Fibroblast of lung (primary cell): ENCODE results near the gene NKTR. TPM values are rescaled to one million over a fixed set of nuclear protein-coding genes. Genes with fewer than 3 reads are reported as not detected.

Experiments used
- DNase-seq, 2 donors: peaks; one replicate each; pipeline versions ENCODE4 v3.0.0 to v3.0.0-alpha.2; 2010; ENCODE audit warnings: low read depth in 2 of 2
- H2AFZ ChIP-seq: 2 replicates; pipeline ENCODE4 v1.5.1; 2012; ENCODE audit warnings: low read length, control low read depth, inconsistent platforms
- H3K27ac ChIP-seq: 2 replicates; pipeline ENCODE4 v1.5.1; 2011; ENCODE audit warnings: low read length, control low read depth; ENCODE audit not compliant: insufficient read depth
- H3K27me3 ChIP-seq: 2 replicates; pipeline ENCODE4 v1.5.1; 2011; ENCODE audit warnings: mild to moderate bottlenecking, low read length; ENCODE audit not compliant: control insufficient read depth, insufficient read depth
- H3K36me3 ChIP-seq: 2 replicates; pipeline ENCODE4 v1.5.1; 2011; ENCODE audit warnings: low read length; ENCODE audit not compliant: control insufficient read depth, insufficient read depth
- H3K4me1 ChIP-seq: 2 replicates; pipeline ENCODE4 v1.5.1; 2011; ENCODE audit warnings: low read length; ENCODE audit not compliant: control insufficient read depth, insufficient read depth; ENCODE audit errors: extremely low read depth
- H3K4me2 ChIP-seq: 2 replicates; pipeline ENCODE4 v1.5.1; 2011; ENCODE audit warnings: low read length, control low read depth; ENCODE audit not compliant: insufficient read depth; ENCODE audit errors: extremely low read depth
- H3K4me3 ChIP-seq, 4 experiments: fragments of 200-600 bp in 1 of 4; sonication (generic) in 1 of 4; replicated peaks in 1 of 4; 2 replicates each; pipeline ENCODE4 v1.5.1; 2011 to 2016; ENCODE audit warnings: low read length in 4 of 4, low read depth in 3 of 4, mild to moderate bottlenecking in 3 of 4, control low read depth in 2 of 4, inconsistent platforms in 1 of 4, mixed read lengths in 1 of 4; ENCODE audit not compliant: insufficient read depth in 1 of 4; ENCODE audit errors: control extremely low read depth in 1 of 4
- H3K79me2 ChIP-seq: 2 replicates; pipeline ENCODE4 v1.5.1; 2012; ENCODE audit warnings: mild to moderate bottlenecking, low read length, inconsistent platforms; ENCODE audit not compliant: control insufficient read depth, insufficient read depth
- H3K9ac ChIP-seq: 2 replicates; pipeline ENCODE4 v1.5.1; 2011; ENCODE audit warnings: mild to moderate bottlenecking, low read length, control low read depth; ENCODE audit not compliant: insufficient read depth
- H3K9me3 ChIP-seq: 2 replicates; pipeline ENCODE4 v1.5.1; 2012; ENCODE audit warnings: low read depth, low read length; ENCODE audit not compliant: control insufficient read depth, insufficient read depth
- H4K20me1 ChIP-seq: 2 replicates; pipeline ENCODE4 v1.5.1; 2011; ENCODE audit warnings: low read length; ENCODE audit not compliant: control insufficient read depth, insufficient read depth; ENCODE audit errors: extremely low read depth
- EZH2 ChIP-seq: IDR thresholded peaks from 2 replicates; pipeline ENCODE4 v1.5.1; 2012; ENCODE audit warnings: low read length, control low read depth, mild to moderate bottlenecking; ENCODE audit errors: missing control alignments
- polyA plus RNA-seq, 2 donors: library from polyadenylated mRNA; depleted of rRNA in 1 of 2; stranded (reverse) in 1 of 2; unstranded in 1 of 2; fragments of >200 nt; gene quantifications; 2 replicates each; pipeline ENCODE4 v1.2.1, GENCODE V29; 2011 to 2012; ENCODE audit warnings: missing spikeins in 1 of 2
- total RNA-seq: library from RNA; depleted of rRNA; stranded (reverse); fragments of >200 nt; gene quantifications from 2 replicates; pipeline ENCODE4 v1.2.1, GENCODE V29; 2014
- TF ChIP-seq, protein P1 (sequence below), 2 donors: IDR thresholded peaks in 1 of 2; conservative IDR thresholded peaks in 1 of 2; 1 replicate in 1 of 2; 2 replicates in 1 of 2; pipeline ENCODE4 v1.5.1; 2011 to 2012; ENCODE audit warnings: low read length in 2 of 2, control low read depth in 1 of 2, inconsistent platforms in 1 of 2, low read depth in 1 of 2, mild to moderate bottlenecking in 1 of 2

The NKTR gene
- total and polyA plus RNA-seq, 2 donors (not counting 1 experiment from before 2014, with no cell fraction given), result 26.4 to 44.6 TPM

DNA sequence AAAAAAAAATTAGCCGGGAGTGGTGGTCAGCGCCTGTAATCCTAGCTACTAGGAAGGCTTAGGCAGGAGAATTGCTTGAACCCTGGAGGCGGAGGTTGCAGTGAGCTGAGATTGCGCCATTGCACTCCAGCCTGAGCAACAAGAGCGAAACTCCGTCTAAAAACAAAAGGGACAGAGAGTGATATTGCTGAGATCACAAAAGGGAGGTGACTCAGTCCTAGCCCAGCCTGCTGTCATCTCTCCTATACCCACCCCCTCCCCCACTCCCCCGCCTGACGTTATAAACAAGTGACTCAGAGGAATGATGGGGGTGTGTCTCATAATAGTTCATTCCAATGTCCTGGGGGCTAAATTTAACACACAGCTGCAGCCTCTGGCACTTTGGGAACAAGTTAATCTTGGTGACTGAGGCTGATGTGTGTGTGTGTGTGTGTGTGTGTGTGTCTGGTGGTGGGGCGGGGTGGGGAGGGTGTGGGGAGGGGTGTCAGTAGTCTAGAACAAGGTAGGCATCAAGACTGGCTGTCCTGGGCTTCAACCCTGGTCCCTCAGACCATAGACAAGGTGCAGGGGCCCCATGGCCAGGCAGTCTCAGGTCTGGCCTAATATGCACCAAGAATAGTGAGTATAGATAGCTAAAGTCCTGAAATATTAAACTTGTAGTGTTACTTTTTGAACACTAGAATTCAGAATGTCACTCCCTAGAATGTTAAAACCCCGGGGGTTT is 83.6 kb downstream of the NKTR start:
- DNase-seq, result peak; percentile 93 to 98
- Histone ChIP-seq H3K79me2 (no peaks in the 10 kb centered on the region), H2AFZ (no peak overlapping the region), H3K4me1 (peaks cover 13% of the 10 kb centered on the region), H3K9me3 (no peaks in the 10 kb centered on the region), H4K20me1 (no peaks in the 10 kb centered on the region), H3K36me3 (no peaks in the 10 kb centered on the region), H3K4me2 (no peak overlapping the region), H3K9ac (no peak overlapping the region), H3K27me3 (peaks cover 15% of the 10 kb centered on the region), H3K27ac (no peak overlapping the region), H3K4me3 (no peak overlapping the region)
- no peak for TF ChIP-seq EZH2
- TF ChIP-seq, protein P1, sequence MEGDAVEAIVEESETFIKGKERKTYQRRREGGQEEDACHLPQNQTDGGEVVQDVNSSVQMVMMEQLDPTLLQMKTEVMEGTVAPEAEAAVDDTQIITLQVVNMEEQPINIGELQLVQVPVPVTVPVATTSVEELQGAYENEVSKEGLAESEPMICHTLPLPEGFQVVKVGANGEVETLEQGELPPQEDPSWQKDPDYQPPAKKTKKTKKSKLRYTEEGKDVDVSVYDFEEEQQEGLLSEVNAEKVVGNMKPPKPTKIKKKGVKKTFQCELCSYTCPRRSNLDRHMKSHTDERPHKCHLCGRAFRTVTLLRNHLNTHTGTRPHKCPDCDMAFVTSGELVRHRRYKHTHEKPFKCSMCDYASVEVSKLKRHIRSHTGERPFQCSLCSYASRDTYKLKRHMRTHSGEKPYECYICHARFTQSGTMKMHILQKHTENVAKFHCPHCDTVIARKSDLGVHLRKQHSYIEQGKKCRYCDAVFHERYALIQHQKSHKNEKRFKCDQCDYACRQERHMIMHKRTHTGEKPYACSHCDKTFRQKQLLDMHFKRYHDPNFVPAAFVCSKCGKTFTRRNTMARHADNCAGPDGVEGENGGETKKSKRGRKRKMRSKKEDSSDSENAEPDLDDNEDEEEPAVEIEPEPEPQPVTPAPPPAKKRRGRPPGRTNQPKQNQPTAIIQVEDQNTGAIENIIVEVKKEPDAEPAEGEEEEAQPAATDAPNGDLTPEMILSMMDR (conservative IDR thresholded peaks at IDR 0.05 in 1 of 2, IDR thresholded peaks at IDR 0.05 in 1 of 2; ENCODE audit: low read depth in 1 of 2, low read length in 2 of 2), result no peak

DNA sequence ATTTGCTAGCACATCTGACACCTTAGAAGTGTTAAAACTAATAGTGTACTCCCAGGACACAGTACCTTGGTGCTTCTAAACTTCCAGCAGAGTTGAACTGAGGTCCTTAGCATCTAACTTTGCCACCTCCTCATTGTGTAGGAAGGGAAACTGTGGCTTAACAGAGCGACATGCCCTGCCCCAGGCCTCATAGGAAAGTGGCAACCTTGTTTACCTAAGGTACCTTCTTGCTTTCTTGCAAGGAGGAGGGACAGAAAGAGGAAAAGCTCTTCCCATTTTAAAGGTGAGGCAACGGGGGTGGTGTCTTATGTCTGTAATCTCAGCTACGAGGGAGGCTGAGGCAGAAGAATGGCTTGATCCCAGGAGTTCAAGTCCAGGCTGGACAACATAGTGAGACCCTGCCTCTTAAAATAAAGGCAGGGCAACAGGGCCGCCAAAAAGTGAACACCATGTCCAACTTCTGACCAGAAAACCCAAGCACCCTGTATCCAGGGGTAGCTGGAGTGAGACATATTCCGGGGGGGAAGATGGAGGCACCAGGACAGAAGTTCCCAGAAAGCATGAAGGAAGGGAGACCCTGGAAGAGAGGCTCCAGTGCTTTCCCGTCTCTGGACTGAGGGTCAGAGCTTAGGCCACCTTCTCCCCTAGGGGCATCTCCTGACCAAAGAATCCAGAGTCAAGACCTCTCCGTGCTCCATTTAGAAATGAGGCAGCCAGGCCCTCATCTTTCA is 84.3 kb downstream of the NKTR start:
- Histone ChIP-seq H3K4me1 (peaks cover 13% of the 10 kb centered on the region), H3K27ac (no peak overlapping the region), H2AFZ (no peak overlapping the region), H3K9ac (no peak overlapping the region), H3K4me2 (no peak overlapping the region), H3K9me3 (no peaks in the 10 kb centered on the region), H3K27me3 (peaks cover 15% of the 10 kb centered on the region), H3K4me3 (no peak overlapping the region), H3K36me3 (no peaks in the 10 kb centered on the region), H4K20me1 (no peaks in the 10 kb centered on the region), H3K79me2 (no peaks in the 10 kb centered on the region)
- DNase-seq, result no peak
- TF ChIP-seq, protein P1 (conservative IDR thresholded peaks at IDR 0.05 in 1 of 2, IDR thresholded peaks at IDR 0.05 in 1 of 2; ENCODE audit: low read depth in 1 of 2, low read length in 2 of 2), result no peak
- TF ChIP-seq EZH2, result no peak

DNA sequence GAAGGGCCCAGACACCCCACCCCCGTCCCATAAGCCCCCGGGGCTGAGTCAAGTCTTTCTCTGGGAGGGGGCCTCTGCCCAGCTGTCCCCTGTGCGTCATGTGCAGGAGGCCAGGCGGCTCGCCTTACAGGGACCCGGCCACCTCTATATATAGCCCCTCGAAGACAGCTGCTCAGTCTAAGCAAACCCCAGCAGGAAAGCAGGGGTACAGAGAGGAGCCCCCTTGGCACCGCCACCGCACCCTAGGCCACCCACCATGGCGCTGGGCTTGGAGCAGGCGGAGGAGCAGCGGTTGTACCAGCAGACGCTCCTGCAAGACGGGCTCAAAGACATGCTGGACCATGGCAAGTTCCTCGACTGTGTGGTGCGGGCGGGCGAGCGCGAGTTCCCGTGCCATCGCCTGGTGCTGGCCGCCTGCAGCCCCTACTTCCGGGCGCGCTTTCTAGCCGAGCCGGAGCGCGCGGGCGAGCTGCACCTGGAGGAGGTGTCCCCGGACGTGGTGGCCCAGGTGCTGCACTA is 84.9 kb downstream of the NKTR start, which contains the start of gene KLHL40:
TSS of gene KLHL40 (plus strand) at position 175 of the 519 bp plus-strand sequence. CDS start at position 257, 82 bp downstream.
- Histone ChIP-seq H3K4me3 (no peak within 1 kb of the TSS), H3K9me3 (no peaks in the 10 kb centered on the region), H3K27ac (no peak within 1 kb of the TSS), H3K4me1 (peaks cover 12% of the 10 kb centered on the region), H4K20me1 (no peaks in the 10 kb centered on the region), H3K9ac (no peak within 1 kb of the TSS), H3K36me3 (no peaks in the 10 kb centered on the region), H3K4me2 (peak within 1 kb of the TSS; percentile 15), H2AFZ (peak within 1 kb of the TSS; percentile 23), H3K79me2 (no peaks in the 10 kb centered on the region), H3K27me3 (peaks cover 15% of the 10 kb centered on the region)
- no peak for TF ChIP-seq EZH2
- TF ChIP-seq, protein P1 (conservative IDR thresholded peaks at IDR 0.05 in 1 of 2, IDR thresholded peaks at IDR 0.05 in 1 of 2; ENCODE audit: low read depth in 1 of 2, low read length in 2 of 2), result no peak
- DNase-seq, result no peak
